GM18517 (cell line): ENCODE data around the gene SLC22A2.
"Not testable (repeated sequence)": the region's sequence is repeated elsewhere in the genome, so short reads cannot be mapped to it uniquely, and the experiment has no call there.

Source experiments
- ATAC-seq: cut with Tn5 transposase; IDR thresholded peaks from one replicate; pipeline ENCODE4 v1.9.1; 2021; ENCODE audit warnings: mild to moderate bottlenecking, moderate library complexity; ENCODE audit not compliant: unreplicated experiment

The SLC22A2 gene

DNA sequence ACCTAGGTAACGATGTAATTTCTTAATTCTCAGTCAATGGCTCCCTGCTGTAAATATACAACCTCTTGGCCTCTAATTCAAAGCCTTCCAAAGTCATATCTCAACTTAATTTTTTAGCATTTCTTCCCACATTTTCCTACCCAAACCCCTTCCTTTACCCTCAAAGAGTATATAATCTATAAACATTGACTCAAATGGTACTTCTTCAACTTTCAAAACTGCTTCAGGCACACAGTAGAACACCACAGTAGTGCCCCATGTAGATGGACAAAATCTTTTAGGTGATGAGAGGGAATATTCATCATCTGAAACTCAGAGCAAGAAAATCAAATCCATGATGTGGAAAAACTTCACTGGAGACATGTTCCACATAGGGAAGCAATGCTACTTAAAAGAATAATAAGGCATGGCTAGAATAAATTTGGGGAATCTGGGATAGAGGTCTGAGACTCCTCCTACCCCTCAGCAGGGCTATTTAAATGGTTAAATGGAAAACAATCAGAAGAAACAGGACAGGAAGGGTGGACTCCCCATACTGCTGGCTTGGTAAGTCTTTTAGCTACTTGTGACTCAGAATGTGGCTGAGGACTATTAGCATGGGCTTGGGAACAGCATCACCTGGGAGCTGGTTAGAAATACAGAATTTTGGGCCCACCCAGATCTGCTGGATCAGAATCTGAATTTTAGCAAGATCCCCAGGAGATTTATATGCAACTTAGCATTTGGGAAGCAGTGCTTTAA lies 6.4 kb downstream of the SLC22A2 start:
- no peak for ATAC-seq

DNA sequence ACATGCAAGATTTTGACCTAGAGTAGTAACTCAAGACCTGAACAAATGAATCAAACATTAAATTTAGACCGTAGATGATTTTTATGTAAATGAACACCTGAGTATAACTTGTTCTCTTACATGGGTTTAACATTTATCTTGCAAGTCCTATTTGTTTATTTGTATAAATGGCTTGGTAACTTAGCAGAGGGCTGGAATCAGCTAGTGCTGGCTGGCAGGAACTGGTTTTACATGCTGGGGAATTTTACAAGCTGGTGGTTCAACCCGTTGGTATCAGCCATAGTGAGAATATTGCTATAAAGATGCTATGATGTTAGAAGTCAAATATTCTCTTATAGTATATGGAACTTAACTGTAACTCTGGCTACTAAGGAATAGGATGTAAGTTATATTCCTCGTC lies 8.9 kb downstream of the SLC22A2 start:
- ATAC-seq = no peak

DNA sequence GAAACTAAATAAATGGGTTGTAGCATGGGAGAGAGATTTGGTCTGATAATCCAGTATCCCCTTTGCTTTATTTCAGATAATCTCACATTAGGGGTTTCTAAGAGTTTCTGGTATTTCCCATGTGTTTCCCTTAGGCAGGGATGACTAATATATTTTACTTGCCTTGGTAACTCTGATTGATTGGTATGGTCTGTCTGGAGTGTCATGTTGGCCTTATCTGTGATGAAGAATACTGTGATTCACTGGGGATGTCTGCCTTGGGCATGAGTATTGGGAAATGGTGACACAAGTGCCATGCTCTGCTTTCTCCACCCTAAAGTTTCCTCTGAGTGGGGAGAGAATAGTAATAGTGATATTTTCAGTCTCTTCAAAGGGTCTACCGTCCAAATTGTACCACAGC lies 10.1 kb downstream of the SLC22A2 start:
- no peak for ATAC-seq

DNA sequence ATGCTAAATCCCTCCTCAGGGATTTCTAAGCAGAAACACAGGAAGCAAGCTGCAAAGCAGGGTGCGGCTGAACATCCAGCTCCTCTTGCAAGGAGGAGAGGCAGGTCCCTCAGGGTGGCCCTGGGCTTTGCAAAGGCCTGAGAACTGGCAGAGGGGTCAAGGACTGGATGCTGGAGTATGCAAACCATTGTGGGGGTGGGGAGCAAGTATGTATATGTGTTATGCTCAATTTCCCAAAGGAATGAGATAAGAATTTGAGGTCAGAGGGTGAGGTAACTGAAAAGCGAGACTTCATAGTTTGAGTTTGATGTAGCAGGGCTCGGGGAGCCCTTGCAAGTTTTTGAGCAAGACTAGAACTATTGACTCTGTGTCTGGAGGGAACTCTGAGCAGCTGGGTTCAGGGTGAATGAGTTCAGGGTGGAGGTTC lies 11.2 kb downstream of the SLC22A2 start:
- no peak for ATAC-seq

DNA sequence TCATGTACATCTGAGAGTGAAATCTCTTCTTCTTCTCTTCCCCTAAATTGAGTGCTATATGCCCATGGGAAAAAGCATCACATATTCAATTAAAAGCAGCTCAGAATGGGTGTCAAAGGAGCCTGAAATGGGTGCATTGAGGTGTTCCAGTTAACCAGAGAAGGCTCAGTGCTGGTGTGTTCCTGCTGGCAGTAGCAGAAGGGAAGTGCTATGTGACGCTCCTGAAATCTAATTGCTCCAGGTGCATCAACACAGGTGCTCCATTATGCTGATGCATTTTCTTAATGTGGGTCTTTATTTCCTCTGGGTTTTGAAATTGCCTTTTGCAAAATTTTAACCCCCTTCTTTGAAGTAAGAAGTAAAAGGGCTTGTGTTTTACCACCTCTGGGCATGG lies 17.9 kb downstream of the SLC22A2 start:
- no peak for ATAC-seq

DNA sequence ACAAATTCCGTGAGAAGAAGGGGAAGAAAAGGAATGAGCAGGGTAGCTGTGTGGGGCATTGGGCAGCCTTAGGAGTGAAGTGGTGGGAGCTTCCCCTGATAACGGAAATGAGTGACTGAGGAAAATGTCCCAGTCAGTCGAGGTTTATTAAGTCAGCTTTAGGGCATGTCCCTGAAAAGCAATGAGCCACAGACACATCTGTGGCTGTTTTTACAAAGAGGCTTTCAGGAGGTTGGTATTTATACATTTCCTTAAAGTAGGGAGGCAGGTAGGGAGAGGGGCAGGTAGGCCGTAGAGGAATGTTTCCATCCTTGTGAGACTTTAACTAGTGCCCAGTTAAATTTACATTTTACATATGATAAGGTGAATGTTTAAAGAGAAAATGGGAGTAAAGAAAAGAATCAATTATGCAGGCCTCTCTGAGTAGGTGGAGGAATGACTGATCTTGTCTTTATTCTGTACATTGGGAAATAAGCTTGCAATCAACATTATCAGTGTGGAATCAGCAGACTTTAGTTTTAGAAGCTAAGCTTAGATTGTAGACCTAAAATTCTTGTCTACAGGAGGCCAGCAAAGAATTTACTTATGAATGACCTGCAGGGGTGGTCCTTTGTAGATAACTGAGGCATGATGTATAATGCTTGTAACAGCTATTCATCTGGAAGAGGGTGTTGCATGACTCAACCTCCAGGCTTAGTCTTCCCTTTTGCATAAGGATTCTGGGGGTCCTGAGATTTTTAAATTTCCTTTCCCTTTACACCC lies 18.5 kb downstream of the SLC22A2 start:
- no peak for ATAC-seq

DNA sequence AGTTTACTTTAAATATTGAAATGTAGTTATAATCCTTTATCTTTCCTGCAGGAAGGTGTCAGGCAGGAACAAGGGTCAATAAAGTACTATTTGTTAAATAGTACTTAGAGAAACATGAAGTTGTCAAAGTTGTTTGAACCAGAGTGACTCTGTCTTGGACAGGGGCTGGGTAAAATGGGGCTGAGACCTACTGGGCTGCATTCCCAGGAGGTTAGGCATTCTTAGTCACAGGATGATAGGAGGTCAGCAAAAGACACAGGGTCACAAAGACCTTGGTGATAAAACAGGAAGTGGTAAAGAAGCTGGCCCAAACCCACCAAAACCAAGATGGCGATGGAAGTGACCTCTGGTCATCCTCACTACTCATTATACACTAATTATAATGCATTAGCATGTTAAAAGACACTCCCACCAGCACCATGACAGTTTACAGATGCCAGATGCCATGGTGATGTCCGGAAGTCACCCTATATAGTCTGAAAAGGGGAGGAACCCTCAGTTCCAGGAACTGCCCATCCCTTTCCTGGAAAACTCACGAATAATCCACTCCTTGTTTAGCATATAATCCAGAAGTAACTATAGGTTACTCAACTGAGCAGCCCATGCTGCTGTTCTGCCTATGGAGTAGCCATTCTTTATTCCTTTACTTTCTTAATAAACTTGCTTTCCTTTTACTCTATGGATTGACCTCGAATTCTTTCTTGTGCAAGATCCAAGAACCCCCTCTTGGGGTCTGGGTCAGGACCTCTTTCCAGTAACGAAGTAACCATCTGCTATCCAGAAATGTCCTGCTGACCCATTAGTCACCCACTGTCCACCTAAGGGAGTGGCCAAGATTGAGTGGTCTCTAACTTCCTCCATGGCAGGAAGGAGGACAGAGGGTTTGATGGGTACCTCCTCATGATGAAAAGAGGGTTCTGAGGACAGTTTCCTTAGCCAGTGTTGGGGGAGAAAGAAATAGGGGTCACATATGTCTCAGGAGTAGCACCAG lies 19.6 kb downstream of the SLC22A2 start:
- ATAC-seq = no peak

DNA sequence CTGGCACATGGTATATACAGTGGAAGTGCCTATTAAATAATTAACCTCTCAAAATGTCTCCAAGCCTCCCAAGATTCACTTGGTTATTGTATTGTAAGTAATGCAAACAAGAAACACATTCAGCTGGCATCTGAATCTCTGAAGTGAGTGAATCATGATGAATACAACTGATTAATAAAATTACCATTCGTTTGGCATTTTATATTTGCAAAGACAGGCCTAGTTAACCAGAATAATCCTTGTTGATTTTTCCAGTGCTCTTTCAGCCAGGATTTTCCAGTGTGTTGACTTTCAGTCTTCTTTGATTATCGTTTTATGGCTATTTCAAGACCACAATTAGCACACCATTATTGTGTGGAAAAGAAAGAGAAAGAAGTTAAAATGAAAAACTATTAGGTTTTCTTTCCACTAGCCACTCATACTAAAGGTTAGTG lies 20.3 kb downstream of the SLC22A2 start:
- no peak for ATAC-seq

DNA sequence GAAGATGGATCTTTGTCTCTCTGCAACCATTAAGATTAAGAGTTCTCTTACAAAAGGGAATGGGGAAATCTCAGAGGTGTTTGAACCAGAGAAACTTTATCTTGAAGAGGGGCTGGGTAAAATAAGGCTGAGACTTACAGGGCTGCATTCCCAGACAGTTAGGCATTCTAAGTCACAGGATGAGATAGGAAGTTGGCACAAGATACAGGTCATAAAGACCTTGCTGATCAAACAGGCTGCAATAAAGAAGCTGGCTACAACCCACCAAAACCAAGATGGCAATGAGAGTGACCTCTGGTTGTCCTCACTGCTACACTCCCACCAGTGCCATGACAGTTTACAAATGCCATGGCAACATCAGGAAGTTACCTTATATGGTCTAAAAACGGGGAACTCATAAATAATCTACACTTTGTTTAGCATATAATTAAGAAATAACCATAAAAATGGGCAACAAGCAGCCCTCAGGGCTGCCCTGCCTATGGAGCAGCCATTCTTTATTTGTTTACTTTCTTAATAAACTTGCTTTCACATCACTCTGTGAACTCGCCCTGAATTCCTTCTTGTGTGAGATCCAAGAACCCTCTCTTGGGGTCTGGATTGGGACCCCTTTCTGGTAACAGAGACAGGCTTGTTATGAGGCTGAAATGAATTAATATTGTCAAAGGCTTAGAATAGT lies 20.9 kb downstream of the SLC22A2 start:
- not testable (repeated sequence) for ATAC-seq

DNA sequence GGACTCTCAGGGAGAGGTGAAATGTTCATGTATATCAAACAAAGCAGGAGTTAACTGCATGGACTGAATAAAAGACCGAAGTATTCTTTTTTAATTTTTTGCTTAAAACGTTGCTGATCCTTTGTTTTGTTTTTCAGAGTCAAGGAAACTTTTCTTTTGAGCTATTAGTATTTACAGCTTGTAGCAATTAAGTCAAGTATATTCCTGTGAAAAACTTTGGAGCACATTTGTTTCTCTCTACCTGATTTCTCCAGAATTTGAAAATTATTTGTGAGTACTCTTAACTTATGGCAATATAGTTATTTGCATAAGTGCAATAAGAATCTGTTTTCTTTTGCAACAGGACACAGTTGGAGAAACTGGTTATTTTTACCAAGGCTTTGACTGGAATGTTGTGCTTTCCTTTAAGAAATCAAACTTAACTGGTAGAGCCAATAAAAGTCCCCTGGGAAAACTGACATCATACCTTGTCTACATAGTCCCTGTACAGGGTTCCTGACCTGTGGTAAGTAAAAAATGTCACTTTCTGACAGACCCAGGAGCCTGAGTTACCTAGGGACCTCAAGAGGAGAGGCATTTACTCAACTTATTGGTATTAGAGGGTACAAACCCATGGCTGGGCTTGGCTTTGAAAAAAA lies 22.3 kb downstream of the SLC22A2 start:
- ATAC-seq = not testable (repeated sequence)

DNA sequence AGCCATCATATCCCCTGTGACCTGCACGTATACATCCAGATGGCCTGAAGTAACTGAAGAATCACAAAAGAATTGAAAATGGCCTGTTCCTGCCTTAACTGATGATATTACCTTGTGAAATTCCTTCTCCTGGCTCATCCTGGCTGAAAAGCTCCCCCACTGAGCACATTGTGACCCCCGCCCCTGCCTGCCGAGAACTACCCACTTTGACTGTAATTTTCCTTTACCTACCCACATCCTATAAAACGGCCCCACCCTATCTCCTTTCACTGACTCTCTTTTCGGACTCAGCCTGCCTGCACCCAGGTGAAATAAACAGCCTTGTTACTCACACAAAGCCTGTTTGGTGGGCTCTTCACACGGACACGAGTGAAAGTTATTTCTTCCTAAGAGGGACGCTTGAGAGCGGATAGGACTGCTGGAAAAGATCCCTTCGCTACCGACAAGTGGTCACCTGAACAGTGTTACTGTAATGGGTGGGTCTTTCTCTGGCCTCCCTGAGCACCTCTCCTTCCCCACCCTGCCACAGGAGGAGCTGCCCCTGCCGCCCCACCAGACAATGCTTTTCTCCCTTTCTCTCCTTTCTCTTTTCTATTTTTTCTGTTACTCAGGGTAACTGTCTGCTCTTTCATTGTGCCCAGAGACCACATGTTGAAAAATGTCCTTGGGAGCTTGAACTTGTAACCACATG lies 24.5 kb downstream of the SLC22A2 start:
- not testable (repeated sequence) for ATAC-seq

DNA sequence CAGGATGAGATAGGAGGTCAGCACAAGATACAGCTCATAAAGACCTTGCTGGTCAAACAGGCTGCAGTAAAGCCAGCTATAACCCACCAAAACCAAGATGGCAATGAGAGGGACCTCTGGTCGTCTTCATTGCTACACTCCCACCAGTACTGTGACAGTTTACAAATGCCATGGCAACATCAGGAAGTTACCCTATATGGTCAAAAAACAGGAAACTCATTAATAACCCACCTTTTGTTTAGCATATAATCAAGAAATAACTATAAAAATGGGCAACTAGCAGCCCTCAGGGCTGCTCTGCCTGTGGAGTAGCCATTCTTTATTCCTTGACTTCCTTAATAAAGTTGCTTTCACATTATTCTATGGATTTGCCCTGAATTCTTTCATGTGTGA lies 30.9 kb downstream of the SLC22A2 start:
- no peak for ATAC-seq

DNA sequence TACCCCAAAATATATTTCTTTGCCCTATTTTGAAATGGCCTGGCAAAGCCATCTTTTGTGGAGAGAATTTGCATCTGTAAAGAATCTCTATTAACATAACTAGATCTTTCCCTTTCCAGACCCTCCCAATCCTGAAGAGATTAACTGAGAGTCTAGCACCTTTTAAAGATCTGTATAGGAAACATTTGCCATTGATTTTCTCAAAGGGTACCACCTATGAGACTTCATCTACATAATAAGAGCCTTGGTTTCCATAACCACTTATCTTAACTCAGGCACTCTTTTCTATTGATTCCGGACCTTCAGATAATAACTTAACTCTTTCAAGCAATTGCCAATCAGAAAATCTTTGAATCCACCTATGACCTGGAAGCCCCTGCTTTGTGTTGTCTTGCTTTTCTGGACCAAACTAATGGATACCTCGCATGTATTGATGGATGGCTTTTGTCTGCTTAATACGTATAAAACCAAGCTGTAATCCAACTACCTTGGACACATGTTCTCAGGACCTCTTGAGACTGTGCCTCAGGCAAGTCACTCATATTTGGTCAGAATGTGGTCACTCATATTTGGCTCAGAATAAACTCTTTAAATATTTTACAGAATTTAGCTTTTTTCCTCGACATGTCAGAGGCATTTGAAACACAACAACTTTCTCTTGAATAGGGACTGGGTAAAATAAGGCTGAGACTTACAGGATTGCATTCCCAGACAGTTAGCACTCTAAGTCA lies 31.4 kb downstream of the SLC22A2 start:
- ATAC-seq = no peak

DNA sequence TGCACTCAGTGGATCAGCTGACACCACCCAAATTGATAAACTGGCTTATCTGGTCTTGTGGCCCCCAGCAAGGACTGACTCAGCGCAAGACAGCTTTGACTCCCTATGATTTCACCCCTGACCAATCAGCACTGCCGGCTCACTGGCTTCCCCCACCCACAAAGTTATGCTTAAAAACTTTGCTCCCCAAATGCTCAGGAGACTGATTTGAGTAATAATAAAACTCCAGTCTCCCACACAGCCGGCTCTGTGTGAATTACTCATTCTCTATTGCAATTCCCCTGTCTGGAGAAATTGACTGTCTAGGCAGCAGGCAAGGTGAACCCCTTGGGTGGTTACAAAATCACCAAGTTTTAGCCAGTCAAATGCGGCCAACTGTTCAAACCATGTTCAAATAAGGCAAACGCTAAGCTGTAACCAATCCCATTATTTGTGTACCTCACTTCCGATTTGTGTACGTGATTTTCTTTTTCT lies 32.5 kb downstream of the SLC22A2 start:
- no peak for ATAC-seq

DNA sequence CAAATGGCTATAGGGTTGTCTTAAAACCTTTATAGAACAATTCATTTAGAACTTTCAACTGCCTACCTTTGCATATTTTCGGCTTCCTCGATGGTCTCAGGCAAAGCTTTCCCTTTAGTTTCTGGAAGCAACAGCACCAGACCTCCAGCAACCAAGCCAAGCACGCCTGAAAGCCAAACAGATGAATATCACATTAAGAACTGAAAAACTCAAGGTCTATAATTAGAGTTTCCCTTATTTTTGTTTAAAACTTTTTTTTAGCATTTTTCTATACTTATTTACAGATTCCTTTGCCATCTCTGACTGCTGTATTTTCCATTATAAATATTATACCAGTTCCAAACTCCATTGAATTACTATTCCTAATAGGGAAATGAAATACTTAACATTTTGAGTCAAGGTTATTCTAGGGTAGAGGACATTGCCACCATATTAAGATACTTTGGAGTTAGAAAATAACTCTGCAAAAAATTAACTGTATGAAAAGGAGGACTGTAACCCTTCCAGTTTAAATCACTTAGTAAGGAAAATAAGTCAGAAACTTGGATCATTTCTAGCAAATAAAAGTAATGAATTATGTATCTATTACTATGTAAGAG lies 33.9 kb downstream of the SLC22A2 start:
- no peak for ATAC-seq

DNA sequence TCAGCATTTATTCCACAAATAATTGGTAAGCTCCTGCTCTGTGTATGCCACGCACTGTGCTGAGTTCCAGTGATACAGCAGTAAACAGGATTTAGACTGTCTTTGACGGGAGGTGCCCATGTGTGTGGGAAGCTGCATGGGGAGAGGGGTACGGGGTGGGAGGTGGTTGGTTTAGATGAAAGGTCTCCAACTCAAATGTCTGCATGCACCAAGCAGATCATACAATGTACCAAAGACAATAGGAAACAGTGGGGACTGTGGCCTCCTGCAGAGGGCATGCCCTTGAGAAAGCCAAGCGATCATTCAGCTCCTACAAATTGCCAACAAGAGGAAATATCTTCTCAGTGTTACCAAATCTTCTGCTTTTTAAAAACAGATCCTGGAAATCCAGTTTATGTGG lies 36.1 kb downstream of the SLC22A2 start:
- ATAC-seq = no peak

DNA sequence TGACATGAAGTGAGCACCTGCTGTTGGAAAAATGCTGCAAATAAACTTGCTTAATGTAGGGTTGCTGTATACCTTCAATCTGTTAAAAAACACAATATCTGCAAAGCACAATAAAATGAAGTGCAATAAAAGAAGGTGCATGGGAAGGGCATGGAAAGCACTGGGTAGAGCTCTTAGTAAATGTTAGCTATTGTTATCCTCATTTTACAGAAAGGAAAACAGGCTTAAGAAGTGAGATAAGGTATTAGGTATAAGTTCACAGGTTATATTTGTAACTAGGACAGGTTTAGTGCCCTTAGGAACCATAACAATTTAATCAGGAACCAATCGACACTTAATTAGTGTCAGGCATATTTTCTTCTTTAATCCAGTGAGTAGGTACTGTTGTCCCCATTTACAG lies 36.7 kb downstream of the SLC22A2 start:
- ATAC-seq = no peak

DNA sequence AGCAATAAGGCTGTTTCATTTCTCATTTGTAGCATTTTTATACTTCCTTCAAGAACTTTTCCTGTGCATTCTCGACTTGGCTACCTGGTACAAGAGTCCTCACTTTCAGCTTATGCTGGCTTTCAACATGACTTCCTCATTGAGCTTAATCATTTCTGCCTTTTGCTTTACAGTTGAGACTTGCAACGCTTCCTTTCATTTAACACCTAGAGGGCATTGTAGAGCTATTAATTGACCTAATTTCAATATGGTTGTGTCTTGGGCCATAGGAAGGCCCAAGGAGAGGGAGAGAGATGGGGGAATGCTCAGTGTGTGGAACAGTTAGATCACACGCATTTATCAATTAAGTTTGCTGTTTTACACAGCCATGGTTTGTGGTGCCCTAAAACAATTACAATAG lies 37.2 kb downstream of the SLC22A2 start:
- ATAC-seq = no peak
